Uterus (tissue), 4 donors: ENCODE data around the gene RAB3C. TPM values are rescaled to one million over a fixed set of nuclear protein-coding genes. Genes with fewer than 3 reads are reported as not detected.

ENCODE experiments used
- DNase-seq, 2 donors: peaks; one replicate each; pipeline ENCODE4 v3.0.0-alpha.2; 2019 to 2020
- H3K27ac ChIP-seq, 2 donors: fragments of 200-600 bp; sonication (generic); 1 replicate in 1 of 2; 2 replicates in 1 of 2; pipeline ENCODE4 v1.5.1; 2016 to 2018
- H3K27me3 ChIP-seq, 2 donors: fragments of 200-600 bp; sonication (generic); one replicate each; pipeline ENCODE4 v1.5.1; 2018 to 2019; ENCODE audit warnings: control low read depth in 1 of 2
- H3K36me3 ChIP-seq, 2 donors: fragments of 200-600 bp; sonication (generic); one replicate each; pipeline ENCODE4 v1.5.1; 2019; ENCODE audit warnings: control low read depth in 1 of 2
- H3K4me1 ChIP-seq, 2 donors: fragments of 200-600 bp; sonication (generic); one replicate each; pipeline ENCODE4 v1.5.1; 2018 to 2019; ENCODE audit warnings: control low read depth in 1 of 2
- H3K4me3 ChIP-seq, 2 donors: fragments of 200-600 bp; sonication (generic); 1 replicate in 1 of 2; 2 replicates in 1 of 2; pipeline ENCODE4 v1.5.1; 2018 to 2019; ENCODE audit warnings: mild to moderate bottlenecking in 1 of 2
- H3K9me3 ChIP-seq, 2 donors: fragments of 200-600 bp; sonication (generic); one replicate each; pipeline ENCODE4 v1.5.1; 2019; ENCODE audit warnings: control low read depth in 1 of 2
- POLR2A ChIP-seq, 2 donors: fragments of 450-650 bp; IDR thresholded peaks; one replicate each; pipeline ENCODE4 v1.6.1; 2016; ENCODE audit warnings: antibody characterized with exemption in 2 of 2, mild to moderate bottlenecking in 1 of 2, moderate library complexity in 1 of 2
- intact Hi-C: fragments of 100-400 bp; cut with DNase I; formaldehyde crosslinking; loops from one replicate; pipeline ENCODE4 v1.15.1; 2023; ENCODE audit warnings: low total_unique reads
- total RNA-seq, 4 donors: library from RNA; depleted of rRNA in 3 of 4; stranded (reverse); fragments of >200 nt in 3 of 4; gene quantifications; one replicate each; pipeline versions ENCODE4 v1.1.0 to v1.2.4, GENCODE V29; 2014 to 2023
- TF ChIP-seq, protein P1 (sequence below), 4 experiments: fragments of 200-600 bp in 2 of 4; fragments of 450-650 bp in 2 of 4; sonication (generic) in 2 of 4; IDR thresholded peaks; one replicate each; pipeline ENCODE4 v1.5.1; 2016 to 2019; ENCODE audit warnings: antibody characterized with exemption in 4 of 4, mild to moderate bottlenecking in 2 of 4, moderate library complexity in 1 of 4
- donor health status: DM: yes; HTN: yes; CAD: no.

RAB3C gene
- total RNA-seq, 4 donors from 2014 or later = 0.59 to 2.1 (median 0.83) TPM; not detected in 1

DNA sequence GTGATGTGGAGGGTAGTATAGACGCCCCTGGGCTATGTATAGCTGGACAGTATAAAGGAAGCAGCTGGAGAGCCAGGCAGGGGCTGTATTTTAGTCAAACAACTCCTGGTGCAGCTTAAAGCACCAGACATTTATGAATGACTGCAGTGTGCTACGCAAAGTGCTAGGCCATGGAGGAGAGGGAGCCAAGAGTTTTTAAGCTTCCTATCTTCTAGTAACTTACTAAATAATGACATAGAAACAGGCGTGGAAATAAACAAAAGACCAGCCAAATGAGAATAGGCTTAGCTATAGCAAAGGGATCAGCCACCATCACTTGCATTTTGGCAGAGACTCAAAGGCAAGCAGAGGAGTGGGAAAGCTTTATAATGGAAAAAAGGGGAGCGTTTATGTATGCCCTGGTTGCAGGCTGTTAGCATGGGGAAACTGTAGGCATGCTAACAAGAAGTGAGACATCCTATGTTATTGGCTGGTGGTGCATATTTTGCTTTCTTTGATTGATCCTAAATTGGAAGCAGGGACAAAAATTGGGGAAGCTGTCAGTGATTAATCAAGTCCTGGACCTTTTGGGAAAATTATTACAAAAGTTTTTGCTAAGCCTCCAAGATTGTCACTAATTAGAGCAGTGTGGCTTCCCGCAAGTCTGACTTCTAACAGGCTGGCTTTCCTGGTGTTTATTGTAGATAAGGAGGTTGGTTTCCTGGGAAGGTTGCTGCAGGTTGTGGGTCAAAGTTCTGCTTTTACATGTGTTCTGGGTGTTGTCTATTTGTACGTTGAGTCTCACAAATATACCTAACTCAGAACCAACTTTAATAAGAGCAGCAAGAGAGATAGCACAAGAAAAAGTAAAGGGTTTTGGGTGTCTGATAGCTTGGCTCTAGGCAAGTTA lies 46.6 kb downstream of the RAB3C start:
- Histone ChIP-seq H3K27ac (no peak overlapping the region), H3K4me1 (no peaks in the 10 kb centered on the region), H3K4me3 (no peak overlapping the region), H3K27me3 (no peaks in the 10 kb centered on the region), H3K9me3 (no peaks in the 10 kb centered on the region), H3K36me3 (no peaks in the 10 kb centered on the region)
- TF ChIP-seq, protein P1, sequence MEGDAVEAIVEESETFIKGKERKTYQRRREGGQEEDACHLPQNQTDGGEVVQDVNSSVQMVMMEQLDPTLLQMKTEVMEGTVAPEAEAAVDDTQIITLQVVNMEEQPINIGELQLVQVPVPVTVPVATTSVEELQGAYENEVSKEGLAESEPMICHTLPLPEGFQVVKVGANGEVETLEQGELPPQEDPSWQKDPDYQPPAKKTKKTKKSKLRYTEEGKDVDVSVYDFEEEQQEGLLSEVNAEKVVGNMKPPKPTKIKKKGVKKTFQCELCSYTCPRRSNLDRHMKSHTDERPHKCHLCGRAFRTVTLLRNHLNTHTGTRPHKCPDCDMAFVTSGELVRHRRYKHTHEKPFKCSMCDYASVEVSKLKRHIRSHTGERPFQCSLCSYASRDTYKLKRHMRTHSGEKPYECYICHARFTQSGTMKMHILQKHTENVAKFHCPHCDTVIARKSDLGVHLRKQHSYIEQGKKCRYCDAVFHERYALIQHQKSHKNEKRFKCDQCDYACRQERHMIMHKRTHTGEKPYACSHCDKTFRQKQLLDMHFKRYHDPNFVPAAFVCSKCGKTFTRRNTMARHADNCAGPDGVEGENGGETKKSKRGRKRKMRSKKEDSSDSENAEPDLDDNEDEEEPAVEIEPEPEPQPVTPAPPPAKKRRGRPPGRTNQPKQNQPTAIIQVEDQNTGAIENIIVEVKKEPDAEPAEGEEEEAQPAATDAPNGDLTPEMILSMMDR (IDR thresholded peaks at IDR 0.05) = no peak
- TF ChIP-seq POLR2A (IDR thresholded peaks at IDR 0.05) = no peak
- intact Hi-C loops = no loop called here
- DNase-seq = no peak

DNA sequence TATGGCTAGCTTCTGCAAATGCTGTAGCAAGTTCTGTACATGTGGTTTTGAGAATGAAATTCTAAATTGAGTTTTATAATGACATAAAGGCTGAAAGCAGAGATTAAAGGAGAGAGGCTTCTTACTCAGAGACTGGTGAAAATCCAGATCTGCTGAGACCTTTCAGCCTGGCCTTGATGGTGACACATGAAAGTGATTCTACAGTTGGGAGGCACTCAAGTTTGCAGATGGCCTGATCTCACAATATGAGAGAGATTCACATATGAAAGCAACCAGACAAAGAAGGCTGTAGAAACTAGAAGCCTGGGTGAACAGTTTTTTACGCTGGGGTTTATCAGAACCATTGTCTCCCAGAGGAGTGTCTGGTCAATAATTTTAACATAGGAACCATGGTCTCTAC lies 49.0 kb downstream of the RAB3C start:
- Histone ChIP-seq H3K4me1 (no peaks in the 10 kb centered on the region), H3K27me3 (no peaks in the 10 kb centered on the region), H3K4me3 (no peak overlapping the region), H3K36me3 (no peaks in the 10 kb centered on the region), H3K9me3 (no peaks in the 10 kb centered on the region), H3K27ac (no peak overlapping the region)
- no peak for DNase-seq
- intact Hi-C loops = no loop called here
- TF ChIP-seq, protein P1 (IDR thresholded peaks at IDR 0.05) = no peak
- no peak for TF ChIP-seq POLR2A (IDR thresholded peaks at IDR 0.05)

DNA sequence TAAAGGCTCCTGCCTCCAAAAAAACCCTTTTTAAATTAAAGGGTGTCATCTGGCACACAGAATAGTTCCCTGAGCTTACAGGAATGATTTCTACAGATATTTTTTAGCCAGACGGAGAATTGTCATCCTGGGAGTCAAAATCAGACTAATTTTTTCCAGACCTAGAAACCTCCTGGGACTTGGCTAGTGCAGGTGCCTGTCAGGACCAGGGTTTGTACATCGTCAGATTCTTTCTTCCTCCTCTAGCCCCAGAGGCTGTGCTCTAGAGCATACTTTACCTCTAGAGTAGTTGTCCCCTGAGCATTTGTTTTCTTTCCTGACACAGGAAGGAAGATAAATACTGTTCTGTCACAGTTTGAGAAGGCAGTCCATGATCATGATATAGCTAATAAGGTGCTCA lies 52.5 kb downstream of the RAB3C start:
- Histone ChIP-seq H3K36me3 (no peaks in the 10 kb centered on the region), H3K9me3 (no peaks in the 10 kb centered on the region), H3K4me3 (no peak overlapping the region), H3K27me3 (no peaks in the 10 kb centered on the region), H3K4me1 (no peaks in the 10 kb centered on the region), H3K27ac (no peak overlapping the region)
- no peak for TF ChIP-seq POLR2A (IDR thresholded peaks at IDR 0.05)
- TF ChIP-seq, protein P1 (IDR thresholded peaks at IDR 0.05) = no peak
- DNase-seq = no peak
- intact Hi-C loops = no loop called here

DNA sequence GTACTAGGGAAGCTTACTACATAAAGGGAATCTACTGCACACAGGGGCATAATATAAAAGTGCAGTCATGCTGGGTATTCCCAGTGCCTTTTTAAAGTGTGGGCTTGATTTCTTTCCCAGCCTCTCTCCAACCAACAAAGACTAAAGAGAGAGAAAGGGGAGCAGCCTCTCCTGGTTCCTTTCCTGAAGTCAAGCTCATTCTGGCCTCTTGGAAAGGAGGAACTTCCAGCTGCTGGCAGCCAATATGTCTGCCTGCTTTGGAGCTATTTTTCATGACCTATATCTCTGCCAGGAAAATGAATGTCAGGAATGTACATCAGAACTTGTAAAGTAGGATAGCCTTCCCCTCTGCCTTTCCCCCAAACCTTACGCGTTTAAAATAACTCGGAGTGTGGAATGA lies 57.1 kb downstream of the RAB3C start:
- no peaks in the 10 kb centered on the region for H3K36me3 ChIP-seq
- no peak overlapping the region for H3K27ac ChIP-seq
- no peaks in the 10 kb centered on the region for H3K4me1 ChIP-seq
- no peaks in the 10 kb centered on the region for H3K9me3 ChIP-seq
- intact Hi-C loops = no loop called here
- H3K4me3 ChIP-seq = no peak overlapping the region
- DNase-seq = no peak
- H3K27me3 ChIP-seq = no peaks in the 10 kb centered on the region
- TF ChIP-seq, protein P1 (IDR thresholded peaks at IDR 0.05) = no peak
- TF ChIP-seq POLR2A (IDR thresholded peaks at IDR 0.05) = no peak

DNA sequence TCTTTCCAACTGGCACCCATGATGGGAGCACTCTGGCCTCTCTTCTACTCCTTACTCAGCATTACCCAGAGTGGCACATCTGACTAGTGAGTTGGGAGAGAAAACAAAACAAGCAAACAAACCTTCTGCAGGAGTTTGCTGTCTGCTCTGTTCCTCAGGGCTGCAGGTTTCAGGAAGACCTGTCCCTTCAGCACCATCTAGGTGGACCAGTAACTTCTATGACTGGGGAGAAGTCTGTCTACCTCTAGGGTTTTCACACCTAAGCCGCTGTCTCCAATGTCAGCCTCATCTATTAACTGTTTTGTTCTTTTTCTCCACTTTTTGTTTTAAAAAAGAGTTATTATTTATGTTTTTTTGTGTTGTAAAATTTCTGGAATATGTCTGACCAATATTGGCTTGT lies 58.7 kb downstream of the RAB3C start:
- H3K9me3 ChIP-seq = no peaks in the 10 kb centered on the region
- H3K36me3 ChIP-seq = no peaks in the 10 kb centered on the region
- DNase-seq = no peak
- H3K4me3 ChIP-seq = no peak overlapping the region
- no peak overlapping the region for H3K27ac ChIP-seq
- no peaks in the 10 kb centered on the region for H3K27me3 ChIP-seq
- TF ChIP-seq, protein P1 (IDR thresholded peaks at IDR 0.05) = no peak
- TF ChIP-seq POLR2A (IDR thresholded peaks at IDR 0.05) = no peak
- intact Hi-C loops = no loop called here
- H3K4me1 ChIP-seq = no peaks in the 10 kb centered on the region
